GM21825 (cell line): ENCODE data around the gene FBXO2.
"Not testable (repeated sequence)": the region's sequence is repeated elsewhere in the genome, so short reads cannot be mapped to it uniquely, and the experiment has no call there.

Experiments
- ATAC-seq: cut with Tn5 transposase; IDR thresholded peaks from one replicate; pipeline ENCODE4 v1.9.1; 2021; ENCODE audit warnings: mild to moderate bottlenecking, moderate library complexity; ENCODE audit not compliant: unreplicated experiment

FBXO2 gene

DNA sequence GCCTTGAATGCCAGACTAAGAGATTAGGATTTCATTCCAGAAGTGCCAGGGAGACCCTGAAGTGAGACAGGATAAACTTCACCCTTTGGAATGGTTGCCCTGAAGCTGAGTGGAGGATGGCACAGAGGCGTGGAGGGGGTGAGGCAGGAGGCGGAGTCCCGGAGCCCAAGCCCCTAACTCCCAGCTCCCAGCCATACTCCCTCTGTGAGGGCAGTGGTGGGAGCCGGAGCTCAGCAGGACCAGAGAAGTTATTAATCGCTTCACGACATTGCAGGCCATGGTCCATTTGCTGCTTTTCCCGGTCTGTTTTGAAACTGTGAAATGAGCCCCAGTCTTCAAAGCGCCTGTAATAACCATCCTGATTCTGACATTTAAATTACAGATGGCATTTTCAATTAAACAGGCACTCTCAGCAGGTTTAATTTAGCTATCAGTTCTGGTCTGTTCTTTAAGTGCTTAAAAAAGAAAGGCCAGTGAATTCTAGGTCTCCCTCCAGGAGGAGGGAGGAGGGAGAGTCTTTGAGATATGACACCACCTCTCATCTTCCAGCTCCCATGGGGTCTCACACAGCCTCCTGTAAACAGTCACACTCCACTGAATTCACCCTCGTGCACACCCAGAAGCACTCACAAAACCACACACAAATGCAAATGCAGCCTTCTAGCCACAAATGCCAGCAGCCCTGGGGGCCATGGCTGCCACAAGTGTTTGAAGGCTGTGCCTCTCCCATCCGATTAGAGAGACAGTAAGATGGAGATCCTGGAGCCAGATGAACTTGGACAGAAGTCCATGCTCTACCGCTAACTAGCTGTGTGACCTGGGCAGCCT, 19.6 kb downstream of the FBXO2 start:
- ATAC-seq = no peak

DNA sequence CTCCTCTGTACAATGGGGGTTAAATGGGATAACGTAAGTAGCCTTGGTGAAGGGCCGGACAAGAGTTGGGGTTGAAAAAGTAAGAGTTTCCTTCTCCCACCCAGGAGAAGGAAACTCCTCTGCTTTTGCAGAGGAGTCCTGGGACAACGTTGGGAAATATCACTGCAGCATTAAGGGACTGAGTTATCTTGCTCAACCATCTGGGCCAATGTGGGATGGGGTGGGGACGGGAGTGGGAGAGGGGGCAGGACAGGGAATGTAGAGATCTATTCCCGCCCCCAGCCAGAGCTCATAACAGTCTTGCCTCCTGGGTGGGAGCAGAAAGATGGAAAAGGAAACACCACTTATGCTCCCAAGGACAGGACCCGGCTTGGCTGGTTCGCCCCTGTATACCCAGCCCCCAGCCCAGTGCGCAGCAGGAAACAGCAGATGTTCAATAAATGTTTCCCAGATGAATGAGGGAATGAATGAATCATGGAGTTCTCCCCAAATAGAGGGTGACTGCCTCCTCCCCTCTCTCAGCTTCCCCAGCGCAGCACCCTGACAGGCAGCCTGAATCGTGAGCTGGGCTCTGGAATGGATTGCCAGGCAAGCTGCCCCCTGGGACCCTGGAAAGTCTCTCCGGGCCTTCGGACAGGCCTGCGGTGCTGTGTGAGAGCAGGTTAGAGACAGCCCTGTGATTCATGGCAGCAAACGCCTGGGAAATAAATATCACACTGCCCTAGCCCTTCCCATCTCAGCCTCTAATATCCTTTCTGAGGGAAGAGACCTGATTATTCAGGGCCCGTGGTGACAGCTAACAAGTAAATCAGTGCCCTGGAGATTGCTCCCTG, 24.8 kb downstream of the FBXO2 start:
- ATAC-seq = no peak

DNA sequence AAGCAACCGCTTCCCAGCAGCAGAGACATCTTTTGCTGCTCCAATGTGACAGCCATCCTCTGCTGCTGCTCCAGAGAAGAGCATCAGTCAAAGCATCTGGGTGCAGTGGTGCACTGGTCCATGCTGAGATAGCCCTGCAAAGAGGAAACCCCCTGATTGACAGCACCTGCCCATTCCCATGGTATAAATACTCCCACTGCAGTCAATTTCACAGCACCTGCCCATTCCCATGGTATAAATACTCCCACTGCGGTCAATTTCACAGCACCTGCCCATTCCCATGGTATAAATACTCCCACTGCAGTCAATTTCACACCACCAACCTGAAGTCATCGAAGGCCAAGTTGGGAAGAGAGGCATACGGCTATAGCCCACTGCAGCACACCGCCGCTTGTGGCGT, 25.5 kb downstream of the FBXO2 start:
- no peak for ATAC-seq

DNA sequence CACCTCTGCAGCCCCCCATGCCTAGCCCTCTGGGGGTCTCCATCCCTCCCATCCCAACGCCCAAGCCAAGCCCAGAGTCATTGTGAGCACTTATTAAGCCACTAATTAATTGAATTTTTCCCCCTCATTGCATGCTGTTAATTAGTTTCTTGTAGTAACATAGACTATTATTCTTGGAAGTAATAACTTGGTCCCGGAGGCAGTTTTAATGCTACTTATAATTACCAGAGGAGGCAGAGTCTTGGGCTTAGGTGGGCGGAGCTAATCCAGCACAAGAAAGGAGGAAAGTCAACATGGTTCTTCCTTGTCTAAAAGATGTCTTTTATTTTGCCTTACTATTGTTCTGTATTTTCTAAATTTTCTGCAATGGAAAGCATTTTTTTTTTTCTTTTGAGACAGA, 27.7 kb downstream of the FBXO2 start:
- ATAC-seq = no peak

DNA sequence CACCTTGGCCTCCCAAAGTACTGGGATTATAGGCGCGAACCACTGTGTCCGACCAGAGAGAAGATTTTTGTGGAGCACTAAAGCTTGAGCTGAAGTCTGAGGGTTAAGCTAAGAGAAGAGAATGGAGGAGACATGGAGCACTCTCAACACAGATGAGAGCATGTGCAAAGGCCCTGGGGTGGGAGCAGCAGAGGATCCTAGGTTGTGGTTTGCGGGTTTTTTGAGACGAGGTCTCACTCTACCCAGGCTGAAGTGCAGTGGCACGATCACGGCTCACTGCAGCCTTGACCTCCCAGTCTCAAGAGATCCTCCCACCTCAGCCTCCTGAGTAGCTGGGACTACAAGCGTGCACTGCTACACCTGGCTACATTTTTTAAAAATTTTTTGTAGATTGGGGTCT, 30.5 kb downstream of the FBXO2 start:
- no peak for ATAC-seq

DNA sequence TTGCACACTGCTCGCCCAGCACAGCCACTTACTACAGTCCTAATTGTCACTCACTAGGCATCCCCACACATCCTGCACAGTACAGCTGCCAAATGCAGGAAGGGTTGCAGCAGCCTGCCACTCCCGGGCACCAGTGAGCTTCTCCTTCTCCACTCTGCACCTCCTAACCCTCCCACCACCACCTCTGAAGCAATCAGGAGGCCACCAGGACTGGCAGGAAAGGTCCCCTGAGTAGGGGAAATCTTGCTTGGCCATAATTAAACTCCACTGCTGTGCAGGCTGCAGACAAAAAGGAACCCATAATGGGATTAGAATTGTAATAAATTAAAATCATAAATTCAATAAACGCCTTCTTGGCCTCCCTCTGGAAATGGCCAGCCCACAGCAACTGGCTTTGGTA, 31.8 kb downstream of the FBXO2 start:
- ATAC-seq = no peak

DNA sequence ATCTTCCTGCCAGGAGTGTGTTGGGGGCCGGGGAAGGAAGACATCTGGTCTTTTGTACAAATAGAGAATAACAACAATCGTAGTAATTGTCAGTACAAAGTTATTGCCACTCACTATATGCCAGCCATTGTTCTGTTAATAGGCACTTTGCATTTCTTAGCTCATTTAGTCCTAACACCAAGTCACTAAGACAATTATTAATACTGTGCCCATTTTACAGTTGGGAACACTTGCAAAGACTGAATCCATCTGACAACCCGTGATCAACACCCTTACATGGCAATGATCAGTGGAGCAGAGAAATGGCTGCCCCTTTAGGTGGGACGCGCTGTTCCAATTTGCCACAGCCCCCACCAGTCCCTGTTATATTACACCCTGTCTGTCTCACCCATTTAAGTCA, 33.3 kb downstream of the FBXO2 start:
- no peak for ATAC-seq

DNA sequence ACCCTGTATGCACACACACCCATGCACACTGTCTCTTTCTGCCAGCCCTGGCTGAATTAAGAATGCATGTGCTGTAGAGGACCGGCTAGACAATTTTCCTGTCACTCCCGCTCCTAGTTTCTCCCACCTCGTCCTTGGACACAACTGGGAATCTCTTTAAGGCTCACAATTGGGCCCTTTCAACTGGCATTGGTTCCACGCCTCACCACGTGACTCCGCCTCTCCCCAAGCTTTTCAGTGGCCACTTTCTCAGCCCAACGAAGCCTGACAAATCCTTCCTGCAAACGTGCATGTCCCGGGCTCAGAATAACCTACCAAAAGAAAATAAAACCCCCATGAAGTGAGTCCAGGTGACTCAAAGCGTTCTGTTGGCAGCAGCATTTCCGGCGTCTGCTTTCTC, 33.8 kb downstream of the FBXO2 start:
- no peak for ATAC-seq

DNA sequence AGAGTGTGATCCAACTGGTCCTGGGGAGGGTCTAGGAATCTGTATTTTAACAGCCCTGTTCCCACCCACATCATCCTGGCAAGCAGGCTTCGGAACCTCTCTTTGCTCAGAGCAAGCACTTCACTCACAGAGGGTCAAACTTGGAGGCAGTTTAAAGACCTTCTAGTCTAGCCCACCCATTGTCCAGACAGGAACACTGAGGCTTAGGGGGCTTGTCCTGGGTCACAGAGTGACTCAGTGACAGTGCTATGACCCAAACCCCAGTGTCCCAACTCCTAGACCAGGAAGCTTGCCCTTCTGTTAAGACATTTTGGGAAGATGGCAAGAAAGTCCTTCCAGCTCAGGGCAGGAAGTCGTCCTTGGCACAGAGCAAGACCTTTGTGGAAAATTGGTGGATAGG, 36.5 kb downstream of the FBXO2 start:
- no peak for ATAC-seq

DNA sequence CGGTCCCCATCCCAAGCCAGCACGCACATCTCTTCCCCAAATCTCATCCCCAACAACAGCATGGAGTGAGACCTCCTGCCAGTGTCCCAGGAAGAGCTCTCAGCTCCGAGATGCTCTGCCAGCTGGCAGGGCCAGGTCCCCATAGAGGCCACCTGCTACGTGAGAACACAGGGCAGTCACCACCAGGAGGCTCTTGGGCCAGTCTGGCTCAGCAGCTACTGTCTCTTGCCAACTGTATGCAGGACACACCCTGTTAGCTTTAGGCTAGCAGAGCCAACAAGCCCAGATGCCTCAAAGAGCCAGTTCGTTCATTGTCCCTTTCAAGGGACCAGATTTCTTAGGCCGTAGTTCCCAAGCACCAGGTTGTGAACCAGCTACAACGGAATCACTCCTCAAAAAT, 36.9 kb downstream of the FBXO2 start:
- no peak for ATAC-seq

DNA sequence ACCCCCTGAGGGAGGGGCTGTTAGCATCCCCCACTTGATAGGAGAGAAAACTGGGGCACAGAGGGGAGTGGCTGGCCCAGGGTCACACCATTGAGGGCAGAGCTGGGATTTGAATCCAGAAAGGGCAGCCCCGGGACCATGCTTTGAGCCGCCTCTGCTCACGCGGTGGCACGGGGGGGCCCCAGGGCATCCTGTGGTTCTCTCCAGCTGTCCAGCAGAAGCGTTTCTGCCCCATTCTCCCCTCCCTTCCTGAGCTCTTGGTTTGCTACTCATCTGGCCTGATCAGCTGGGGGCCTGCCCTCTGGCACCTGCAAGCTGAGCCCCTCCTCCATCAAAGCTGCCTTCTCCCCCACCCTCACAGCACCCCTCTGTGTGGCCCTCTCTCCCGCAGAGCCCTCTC, 37.5 kb downstream of the FBXO2 start:
- no peak for ATAC-seq

DNA sequence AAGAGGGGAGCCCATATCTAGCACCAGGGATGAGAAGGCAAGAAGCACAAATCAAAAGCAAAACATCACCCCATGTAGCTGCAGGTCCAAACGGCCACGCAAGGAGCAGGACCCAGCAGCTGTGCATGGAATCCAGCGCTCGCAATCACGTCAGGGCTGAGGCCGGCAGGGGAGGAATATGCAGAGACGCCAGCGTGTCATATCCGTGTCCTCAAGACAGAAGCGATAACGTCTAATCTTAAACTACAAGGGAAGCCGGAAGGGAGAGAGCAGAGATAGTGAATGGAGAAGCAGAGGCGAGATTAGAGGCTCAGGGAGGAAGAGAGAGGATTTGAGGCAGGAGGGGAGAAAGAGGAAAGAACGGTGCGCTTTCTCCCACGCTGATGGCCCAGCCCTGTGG, 39.1 kb downstream of the FBXO2 start:
- ATAC-seq = no peak

DNA sequence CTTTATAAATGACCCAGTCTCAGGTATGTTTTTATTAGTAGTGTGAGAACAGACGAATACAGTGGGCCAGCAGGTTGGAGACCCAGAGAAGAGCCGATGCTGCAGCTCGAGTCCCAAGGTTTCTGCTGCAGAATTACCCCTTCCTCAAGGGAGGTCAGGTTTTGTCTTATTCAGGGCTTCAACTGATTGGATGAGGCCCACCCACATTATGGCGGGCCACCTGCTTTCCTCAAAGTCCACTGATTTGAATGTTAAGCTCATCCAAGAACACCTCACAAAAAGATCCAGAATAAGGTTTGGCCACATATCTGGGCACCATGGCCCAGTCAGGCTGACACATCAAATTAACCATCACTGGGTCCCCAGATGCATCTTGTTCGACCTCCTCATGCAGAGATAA, 40.9 kb downstream of the FBXO2 start:
- no peak for ATAC-seq

DNA sequence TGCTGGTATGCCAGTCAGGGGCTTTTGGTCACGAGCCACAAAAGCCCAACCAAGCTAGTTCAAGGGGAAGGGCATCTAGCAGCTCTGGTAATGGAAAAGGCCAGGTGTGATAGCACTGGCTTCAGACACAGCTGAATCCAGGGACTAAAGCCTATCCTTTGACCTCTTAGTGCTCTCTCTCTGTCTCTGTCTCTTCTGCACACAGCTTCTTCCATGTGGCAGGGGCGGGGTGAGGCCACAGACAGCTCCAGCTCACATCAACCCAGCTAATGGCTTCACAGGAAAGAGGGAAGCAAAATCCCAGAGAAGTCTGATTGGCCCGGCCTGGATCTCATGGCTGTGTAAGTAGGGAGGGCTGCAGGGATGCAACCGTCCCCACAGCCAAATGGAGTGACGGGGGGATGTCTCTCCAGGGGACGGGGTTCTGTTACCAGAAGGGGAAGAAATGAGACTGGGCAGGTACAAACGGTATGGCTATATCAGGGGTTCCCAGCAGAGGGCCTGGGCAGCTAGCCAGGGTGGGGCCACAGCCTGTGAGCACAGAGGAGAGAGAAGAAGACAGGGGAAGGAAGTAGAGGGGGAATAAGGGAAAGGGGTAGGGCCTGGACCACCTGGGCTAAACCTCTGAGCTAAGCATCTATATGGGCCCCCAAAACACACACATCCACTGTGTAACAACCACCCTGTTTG, 42.4 kb downstream of the FBXO2 start:
- no peak for ATAC-seq

DNA sequence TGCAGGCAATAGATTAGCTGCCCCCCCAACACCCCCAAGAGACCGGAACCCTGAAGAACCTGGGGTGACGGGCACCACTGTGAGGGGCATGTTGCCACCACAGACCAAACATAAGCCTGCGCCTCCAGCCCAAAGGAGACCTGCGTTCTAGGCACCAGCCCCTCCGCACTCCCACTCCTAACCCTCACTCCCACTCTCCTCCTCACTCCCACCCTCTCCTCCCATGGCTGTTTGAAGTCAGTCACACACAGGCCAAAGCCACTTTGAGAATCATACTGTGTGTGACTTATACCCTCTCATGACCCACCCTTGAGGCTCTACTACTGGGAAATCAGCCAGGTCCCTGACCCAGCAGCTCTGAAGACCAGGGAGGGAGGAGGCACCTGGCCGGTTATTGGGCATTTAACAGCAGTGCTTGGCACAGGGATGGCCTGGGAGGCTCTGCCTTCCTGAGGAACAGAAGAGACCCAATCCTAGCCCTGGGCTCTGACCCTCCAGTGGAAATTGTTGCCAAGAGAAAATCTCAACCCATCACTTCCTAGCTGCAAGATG, 43.5 kb downstream of the FBXO2 start:
- no peak for ATAC-seq

DNA sequence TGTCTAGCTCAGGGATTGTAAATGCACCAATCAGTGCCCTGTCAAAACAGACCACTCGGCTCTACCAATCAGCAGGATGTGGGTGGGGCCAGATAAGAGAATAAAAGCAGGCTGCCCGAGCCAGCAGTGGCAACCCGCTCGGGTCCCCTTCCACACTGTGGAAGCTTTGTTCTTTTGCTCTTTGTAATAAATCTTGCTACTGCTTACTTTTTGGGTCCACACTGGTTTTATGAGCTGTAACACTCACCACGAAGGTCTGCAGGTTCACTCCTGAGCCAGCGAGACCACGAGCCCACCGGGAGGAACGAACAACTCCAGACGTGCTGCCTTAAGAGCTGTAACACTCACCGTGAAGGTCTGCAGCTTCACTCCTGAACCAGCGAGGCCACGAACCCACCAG, 44.9 kb downstream of the FBXO2 start:
- not testable (repeated sequence) for ATAC-seq

DNA sequence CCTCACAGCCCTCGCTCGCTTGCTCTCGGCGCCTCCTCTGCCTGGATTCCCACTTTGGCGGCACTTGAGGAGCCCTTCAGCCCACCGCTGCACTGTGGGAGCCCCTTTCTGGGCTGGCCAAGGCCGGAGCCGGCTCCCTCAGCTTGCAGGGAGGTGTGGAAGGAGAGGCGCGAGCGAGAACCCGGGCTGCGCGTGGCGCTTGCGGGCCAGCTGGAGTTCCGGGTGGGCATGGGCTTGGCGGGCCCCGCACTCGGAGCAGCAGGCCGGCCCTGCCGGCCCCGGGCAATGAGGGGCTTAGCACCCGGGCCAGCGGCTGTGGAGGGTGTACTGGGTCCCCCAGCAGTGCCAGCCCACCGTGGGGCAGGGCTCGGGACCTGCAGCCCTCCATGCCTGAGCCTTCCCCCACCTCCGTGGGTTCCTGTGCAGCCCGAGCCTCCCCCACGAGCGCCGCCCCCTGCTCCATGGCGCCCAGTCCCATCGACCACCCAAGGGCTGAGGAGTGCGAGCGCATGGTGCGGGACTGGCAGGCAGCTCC, 45.6 kb downstream of the FBXO2 start:
- not testable (repeated sequence) for ATAC-seq

DNA sequence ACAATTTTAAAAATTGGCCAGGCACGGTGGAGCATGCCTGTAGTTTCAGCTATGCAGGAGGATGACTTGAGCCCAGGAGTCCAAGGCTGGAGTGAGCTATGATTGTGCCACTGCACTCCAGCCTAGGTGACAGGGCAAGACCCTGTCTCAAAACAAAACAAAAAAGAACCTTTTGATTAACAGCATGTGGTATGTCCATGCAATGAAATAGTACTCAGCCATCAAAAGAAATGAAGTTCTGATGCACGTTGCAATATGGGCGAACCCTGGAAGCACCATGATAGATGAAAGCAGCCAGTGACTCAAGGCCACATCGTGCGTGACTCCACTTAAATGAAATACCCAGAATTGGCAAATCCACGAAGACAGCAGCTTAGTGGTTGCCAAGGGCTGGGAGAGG, 47.5 kb downstream of the FBXO2 start:
- no peak for ATAC-seq

DNA sequence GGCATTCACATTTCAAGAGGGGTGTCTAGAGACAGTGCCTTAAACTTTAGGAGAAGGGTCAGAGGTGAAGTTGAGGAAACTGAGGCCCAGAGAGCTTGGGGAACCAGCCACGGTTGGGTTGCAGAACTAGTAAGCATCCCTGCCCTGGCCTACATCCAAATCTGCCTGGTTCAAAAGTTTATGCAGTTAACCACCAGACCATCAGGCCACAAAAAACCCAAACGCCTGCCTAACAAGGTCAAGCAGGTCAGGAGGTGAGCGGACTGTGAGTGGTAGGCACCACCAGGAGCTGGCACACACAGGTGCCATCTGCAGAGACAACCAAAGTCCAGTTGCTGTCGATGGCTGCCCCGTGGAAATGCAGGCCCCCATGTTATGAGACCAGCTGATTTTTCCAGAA, 51.2 kb downstream of the FBXO2 start:
- no peak for ATAC-seq

DNA sequence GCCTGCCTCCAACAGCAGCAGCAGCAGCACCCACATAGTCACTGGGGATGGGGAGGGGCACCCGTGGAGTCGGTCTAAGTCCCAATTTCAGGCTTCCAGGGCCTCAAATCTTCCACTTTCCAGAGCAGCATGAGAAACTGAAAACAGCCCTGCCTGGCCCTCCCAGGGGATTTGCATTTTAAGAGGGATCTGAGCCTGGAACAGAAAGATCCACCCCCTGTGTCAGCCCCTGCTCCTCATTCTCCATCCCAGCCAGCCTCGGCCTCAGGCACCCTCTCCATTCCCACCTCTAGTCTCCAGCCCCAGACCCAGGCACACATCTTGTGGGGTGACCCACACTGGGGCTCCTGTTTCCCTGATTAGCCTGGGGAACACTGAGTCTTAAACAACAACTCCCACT, 51.8 kb downstream of the FBXO2 start:
- ATAC-seq = no peak

DNA sequence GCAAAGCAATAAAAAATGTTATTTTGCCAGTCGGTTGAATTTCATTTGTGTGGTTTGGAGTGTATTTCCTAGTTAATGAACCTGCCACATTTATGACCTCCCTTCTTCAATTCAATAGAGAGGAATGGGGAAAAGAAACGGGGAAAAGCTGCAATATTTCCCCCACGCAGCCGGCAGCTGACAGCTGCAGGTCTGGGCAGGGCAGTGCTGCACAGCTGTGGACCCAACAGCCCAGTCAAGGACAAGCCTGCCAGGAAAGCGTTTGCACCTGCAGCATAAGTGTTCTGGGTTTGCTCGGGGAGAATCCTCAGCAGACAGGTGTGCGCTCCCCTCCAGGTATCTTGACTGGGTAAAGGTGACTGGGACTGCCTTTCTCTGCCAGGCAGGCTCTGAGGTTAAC, 53.4 kb downstream of the FBXO2 start:
- no peak for ATAC-seq
